K562 (cell line): Measurements from ENCODE around the gene SIGLEC7. TPM values are rescaled to one million over a fixed set of nuclear protein-coding genes. Genes with fewer than 3 reads are reported as not detected.

Experiments
- ATAC-seq: fragments of 200-7000 bp; cut with Tn5 transposase; 3 replicates; pipeline ENCODE4 v1.9.1; 2020; ENCODE audit warnings: moderate library complexity
- BruUV-seq: library from RNA; stranded (reverse); fragments of 400-500 nt; replicated peaks from 2 replicates; lab custom pipeline; 2021; lab: Mats Ljungman, UMichigan
- CTCF ChIA-PET: fragments of 300-600 bp; formaldehyde crosslinking; extraction: SDS; loops from one replicate; lab custom pipeline; 2021; ENCODE audit warnings: low intra/inter-chr PET ratio; lab: Yijun Ruan, JAX
- POLR2A ChIA-PET: fragments of 300-600, 350-650 bp; sonication (Branson Sonifier 250); formaldehyde crosslinking; extraction: SDS; loops from one replicate; lab custom pipeline; 2021; ENCODE audit warnings: antibody characterized with exemption, inconsistent platforms; lab: Yijun Ruan, JAX
- DNase-seq, 4 experiments: peaks; one replicate each; pipeline versions ENCODE4 v3.0.0 to v3.0.0-alpha.2; 2011 to 2018; ENCODE audit warnings: low spot score in 3 of 4, mixed read lengths in 3 of 4; ENCODE audit errors: extremely low read depth in 1 of 4
- FAIRE-seq: peaks from 2 replicates; lab custom pipeline; 2011; peaks lifted over from hg19 to GRCh38; lab: Jason Lieb, UNC
- H2AFZ ChIP-seq: 2 replicates; pipeline ENCODE4 v1.6.0; 2011; ENCODE audit warnings: low read depth, low read length, control low read depth, inconsistent platforms
- H3K27ac ChIP-seq: fragments of 200-600 bp; 3 replicates; pipeline ENCODE4 v1.8.0; 2011; ENCODE audit warnings: low read depth, mild to moderate bottlenecking, control low read depth, inconsistent platforms, low read length, moderate library complexity, mixed read lengths; ENCODE audit errors: extremely low read depth
- H3K27me3 ChIP-seq, 2 experiments: fragments of 300-600 bp in 1 of 2; 2 replicates in 1 of 2; 3 replicates in 1 of 2; pipeline versions ENCODE4 v1.6.0 to v1.8.0; 2011; ENCODE audit warnings: inconsistent platforms in 2 of 2, low read length in 2 of 2, mild to moderate bottlenecking in 1 of 2, mixed read lengths in 1 of 2, moderate library complexity in 1 of 2; ENCODE audit not compliant: control insufficient read depth in 2 of 2, insufficient read depth in 2 of 2
- H3K36me3 ChIP-seq: fragments of 300-600 bp; 3 replicates; pipeline ENCODE4 v1.8.0; 2011; ENCODE audit warnings: mild to moderate bottlenecking, low read length, inconsistent platforms; ENCODE audit not compliant: control insufficient read depth, insufficient read depth
- H3K4me1 ChIP-seq, 2 experiments: fragments of 200-600 bp in 1 of 2; replicated peaks in 1 of 2; 2 replicates in 1 of 2; 3 replicates in 1 of 2; pipeline versions ENCODE4 v1.5.1 to v1.8.0; 2011; ENCODE audit warnings: inconsistent platforms in 2 of 2, low read length in 2 of 2, mild to moderate bottlenecking in 1 of 2, mixed read lengths in 1 of 2, moderate library complexity in 1 of 2; ENCODE audit not compliant: control insufficient read depth in 2 of 2, insufficient read depth in 2 of 2
- H3K4me2 ChIP-seq: 2 replicates; pipeline ENCODE4 v1.6.1; 2011; ENCODE audit warnings: low read length, control low read depth, inconsistent platforms, mixed read lengths; ENCODE audit not compliant: insufficient read depth
- H3K4me3 ChIP-seq: fragments of 200-600 bp; sonication (generic), shearing (Covaris generic); 2 replicates; pipeline ENCODE4 v1.5.1; 2016; ENCODE audit warnings: control low read depth, inconsistent platforms
- H3K79me2 ChIP-seq: fragments of 200-600 bp; 3 replicates; pipeline ENCODE4 v1.8.0; 2011; ENCODE audit warnings: low read length, inconsistent platforms; ENCODE audit not compliant: control insufficient read depth, insufficient read depth
- H3K9ac ChIP-seq, 2 experiments: 2 replicates each; pipeline versions ENCODE4 v1.6.0 to v1.6.1; 2011; ENCODE audit warnings: low read depth in 2 of 2, low read length in 2 of 2, control low read depth in 1 of 2, inconsistent platforms in 1 of 2, mild to moderate bottlenecking in 1 of 2, mixed read lengths in 1 of 2; ENCODE audit not compliant: insufficient read depth in 1 of 2
- H3K9me1 ChIP-seq: one replicate; pipeline ENCODE4 v1.6.0; 2011; ENCODE audit warnings: inconsistent platforms, mild to moderate bottlenecking, low read length, moderate library complexity; ENCODE audit not compliant: control insufficient read depth, insufficient read depth
- H3K9me3 ChIP-seq: replicated peaks from 2 replicates; pipeline ENCODE4 v1.5.1; 2011; ENCODE audit warnings: low read depth, low read length, inconsistent platforms; ENCODE audit not compliant: control insufficient read depth, insufficient read depth
- H4K20me1 ChIP-seq: replicated peaks from 2 replicates; pipeline ENCODE4 v1.6.1; 2011; ENCODE audit warnings: low read length, inconsistent platforms, mixed read lengths; ENCODE audit not compliant: control insufficient read depth, insufficient read depth
- BDP1 ChIP-seq: IDR thresholded peaks from 3 replicates; pipeline ENCODE4 v1.6.1; 2011; ENCODE audit not compliant: insufficient read length, insufficient read depth
- GATAD2A ChIP-seq: fragments of 450-650 bp; IDR thresholded peaks from 2 replicates; pipeline ENCODE4 v1.6.1; 2017
- HINFP ChIP-seq: fragments of 450-650 bp; conservative IDR thresholded peaks from 2 replicates; pipeline ENCODE4 v1.6.1; 2016; ENCODE audit warnings: missing genetic modification characterization, low read depth, mild to moderate bottlenecking, control low read depth, missing compliant biosample characterization
- RBBP5 ChIP-seq: fragments of 200-600 bp; sonication (generic); IDR thresholded peaks from 2 replicates; pipeline ENCODE4 v1.6.1; 2012; ENCODE audit warnings: borderline replicate concordance, mild to moderate bottlenecking, low read length, control low read depth, inconsistent platforms; ENCODE audit not compliant: insufficient read depth, poor library complexity, severe bottlenecking
- TEAD1 ChIP-seq, 2 experiments: fragments of 450-650 bp in 1 of 2; sonication (generic) in 1 of 2; formaldehyde crosslinking; IDR thresholded peaks; 2 replicates each; pipeline versions ENCODE4 v1.4.0 to v1.8.0; 2020 to 2022; ENCODE audit warnings: mild to moderate bottlenecking in 2 of 2, missing genetic modification reagents in 1 of 2
- THRB ChIP-seq: fragments of 450-650 bp; formaldehyde crosslinking; conservative IDR thresholded peaks from 2 replicates; pipeline ENCODE4 v1.4.0; 2022; ENCODE audit warnings: mild to moderate bottlenecking, missing genetic modification characterization
- ZNF212 ChIP-seq: fragments of 450-650 bp; formaldehyde crosslinking; IDR thresholded peaks from 2 replicates; pipeline ENCODE4 v1.4.0; 2020; ENCODE audit warnings: mild to moderate bottlenecking
- ZNF217 ChIP-seq: sonication (generic); formaldehyde crosslinking; IDR thresholded peaks from 2 replicates; pipeline ENCODE4 v1.8.0; 2022; ENCODE audit warnings: mild to moderate bottlenecking, missing genetic modification reagents
- ZNF23 ChIP-seq: fragments of 250-450 bp; sonication (Bioruptor Pico); IDR thresholded peaks from 2 replicates; pipeline ENCODE4 v1.4.0; 2020; ENCODE audit warnings: mild to moderate bottlenecking
- WGBS: fragments of 100-300 bp; shearing (Covaris generic); methylation state at CpG from one replicate; pipeline ENCODE4 v1.1.6; 2016; ENCODE audit warnings: low coverage, mixed read lengths; ENCODE audit not compliant: insufficient coverage; ENCODE audit errors: missing lambda C conversion rate; 5-methylcytosine and 5-hydroxymethylcytosine counted together
- in situ Hi-C: fragments of 300-500 bp; cut with MboI; formaldehyde crosslinking; loops from 4 replicates; pipeline ENCODE4 v1.15.0; 2018; ENCODE audit warnings: inconsistent platforms, mixed read lengths
- intact Hi-C: fragments of 100-400 bp; cut with micrococcal nuclease; formaldehyde crosslinking; loops from 2 replicates; pipeline ENCODE4 v1.14.2; 2022
- polyA plus RNA-seq, 8 experiments: library from polyadenylated mRNA; depleted of rRNA in 4 of 8; stranded (reverse) in 5 of 8; unstranded in 3 of 8; fragments of >200 nt; fragmentation: Nextera tagmentation in 2 of 8; fragmentation: Illumina TruSeq in 1 of 8; extraction: Ambion mirVana in 2 of 8; extraction: Trizol in 1 of 8; gene quantifications; 2 replicates each; pipeline versions ENCODE4 v1.2.1 to v1.2.3, GENCODE V29; 2011 to 2014; ENCODE audit warnings: inconsistent platforms in 1 of 8, missing spikeins in 1 of 8
- total RNA-seq, 7 experiments: library from RNA; depleted of rRNA in 6 of 7; stranded (reverse); fragments of >200 nt in 6 of 7; fragmentation: Illumina TruSeq in 2 of 7; extraction: Trizol in 2 of 7; gene quantifications; 2 replicates each; pipeline versions ENCODE4 v1.2.1 to v1.2.3, GENCODE V29; 2011 to 2021; ENCODE audit warnings: low replicate concordance in 1 of 7

The SIGLEC7 gene
- total and polyA plus RNA-seq, 9 of the 15 experiments (the other 6 are each of a cell fraction or from before 2014, with no cell fraction given), result 0.10 to 0.12 TPM; not detected in 7

GRCh38 chr19:51150627-51151026, 8.5 kb downstream of the SIGLEC7 start:
- no peaks in the 10 kb centered on the region for H3K36me3 ChIP-seq
- CTCF ChIA-PET, result no interaction called here
- BruUV-seq, result no TSS peak
- DNase-seq, result no peak
- H3K27ac ChIP-seq, result no peak overlapping the region
- H3K4me1 ChIP-seq, result peaks cover 0 to 2% of the 10 kb centered on the region in 2 experiments; a peak in 2 of 5 replicates
- no peaks in the 10 kb centered on the region for H4K20me1 ChIP-seq
- intact Hi-C loops, result loop anchor here (10.0 kb wide), 1 partner anchor 504 kb away; no protein-coding TSS in a partner anchor
- no peaks in the 10 kb centered on the region for H3K9me1 ChIP-seq
- no peak overlapping the region for H3K4me2 ChIP-seq
- H3K9ac ChIP-seq, result no peak overlapping the region
- POLR2A ChIA-PET, result no interaction called here
- no peaks in the 10 kb centered on the region for H3K9me3 ChIP-seq
- no peak for ATAC-seq
- no peak overlapping the region for H2AFZ ChIP-seq
- peaks cover 18 to 52% of the 10 kb centered on the region in 2 experiments for H3K27me3 ChIP-seq
- no peaks in the 10 kb centered on the region for H3K79me2 ChIP-seq
- in situ Hi-C loops, result loop anchor here (25.0 kb wide), 1 partner anchor 512 kb away; no protein-coding TSS in a partner anchor
- H3K4me3 ChIP-seq, result no peak overlapping the region
- no peak for FAIRE-seq
- WGBS, result 5% methylated on average over 3 of the region's 3 CpGs
- TF ChIP-seq GATAD2A (no peak), RBBP5 (no peak), THRB (CRISPR knock-in tag) (no peak), ZNF212 (CRISPR knock-in tag) (no peak), ZNF217 (CRISPR knock-in tag) (no peak), BDP1 (no peak), HINFP (tag) (no peak), ZNF23 (CRISPR knock-in tag) (no peak), TEAD1 (CRISPR knock-in tag; IDR thresholded peaks at IDR 0.05) (no peak)
